IPS-18c (cell line): ENCODE measurements around the gene MRTFB.
"Not testable (repeated sequence)": the region's sequence is repeated elsewhere in the genome, so short reads cannot be mapped to it uniquely, and the experiment has no call there.

Experiments used
- H3K4me3 ChIP-seq: 2 replicates; pipeline ENCODE4 v1.7.0; 2013; ENCODE audit warnings: low read depth, mild to moderate bottlenecking, low read length, moderate library complexity; ENCODE audit not compliant: insufficient read depth
- H3K9me3 ChIP-seq: one replicate; pipeline ENCODE4 v1.6.1; 2013; ENCODE audit warnings: mild to moderate bottlenecking, low read length, moderate library complexity; ENCODE audit not compliant: control insufficient read depth, insufficient read depth

Gene MRTFB

DNA sequence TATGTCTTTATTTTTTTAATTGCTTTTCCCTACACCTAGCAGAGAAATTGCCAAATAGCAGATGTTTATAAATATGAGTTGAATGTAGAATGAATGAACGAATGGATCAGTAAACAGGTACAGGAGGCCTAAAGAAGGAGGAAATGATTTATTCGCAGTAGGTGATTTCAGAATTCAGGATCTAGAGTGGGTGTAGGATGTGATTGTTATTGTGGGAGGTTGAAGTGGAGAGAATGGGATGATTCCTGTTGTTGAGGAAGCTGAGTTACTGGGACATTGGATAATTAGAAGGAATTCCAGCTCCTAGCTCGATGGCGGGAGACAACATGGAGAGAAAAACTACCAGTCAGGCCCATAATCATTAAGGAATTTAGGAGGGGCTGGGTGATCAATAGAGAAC is 42.2 kb downstream of the MRTFB start:
- Histone ChIP-seq H3K9me3 (no peaks in the 10 kb centered on the region), H3K4me3 (no peak overlapping the region)

GRCh38 chr16:14117051-14117450 is 45.9 kb downstream of the MRTFB start:
- Histone ChIP-seq H3K9me3 (no peaks in the 10 kb centered on the region), H3K4me3 (no peak overlapping the region)

- no peaks in the 10 kb centered on the region for H3K9me3 ChIP-seq
- H3K4me3 ChIP-seq = no peak overlapping the region
Measured at GRCh38 chr16:14119799-14120198, 48.7 kb downstream of the MRTFB start.

DNA sequence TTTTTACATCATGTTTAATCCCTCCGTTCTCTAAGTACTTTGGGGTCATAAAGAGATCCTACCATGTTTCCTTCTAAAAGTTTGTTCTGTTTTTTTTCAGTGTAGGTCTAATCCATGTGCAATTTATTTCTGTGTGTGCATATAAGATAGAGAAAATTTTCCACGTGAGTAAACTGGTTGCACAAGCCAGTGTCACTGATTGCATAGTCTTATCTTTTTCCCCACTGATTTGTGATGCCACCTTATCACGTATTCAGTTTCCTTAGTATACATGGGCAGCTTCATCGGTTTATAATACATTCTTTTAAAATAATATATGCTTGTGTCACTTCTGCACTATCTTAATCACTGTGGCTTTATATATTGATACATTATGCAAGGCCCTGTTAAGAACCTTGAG is 49.2 kb downstream of the MRTFB start:
- Histone ChIP-seq H3K9me3 (no peaks in the 10 kb centered on the region), H3K4me3 (no peak overlapping the region)

- no peak overlapping the region for H3K4me3 ChIP-seq
- H3K9me3 ChIP-seq = no peaks in the 10 kb centered on the region
Measured at GRCh38 chr16:14121142-14121541, 50.0 kb downstream of the MRTFB start.

DNA sequence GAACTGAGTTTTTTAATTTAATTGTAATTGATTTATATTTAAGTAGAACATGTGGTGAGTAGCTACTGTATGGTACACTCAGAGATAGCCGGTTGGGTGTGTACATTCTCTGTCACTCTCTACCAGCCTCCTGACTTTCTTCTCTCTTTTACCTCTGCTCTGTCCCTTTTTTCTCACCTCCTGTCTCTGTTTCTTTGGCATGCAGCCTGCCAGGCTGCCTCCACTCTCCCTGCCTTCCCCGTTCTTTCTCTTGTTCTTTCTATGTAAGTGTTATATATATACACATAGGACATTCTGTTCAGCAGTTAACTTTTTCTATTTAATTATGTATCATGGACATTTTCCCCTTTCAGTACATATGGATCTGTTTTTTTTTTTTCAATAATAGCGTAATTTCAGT is 50.8 kb downstream of the MRTFB start:
- no peak overlapping the region for H3K4me3 ChIP-seq
- H3K9me3 ChIP-seq = no peaks in the 10 kb centered on the region

DNA sequence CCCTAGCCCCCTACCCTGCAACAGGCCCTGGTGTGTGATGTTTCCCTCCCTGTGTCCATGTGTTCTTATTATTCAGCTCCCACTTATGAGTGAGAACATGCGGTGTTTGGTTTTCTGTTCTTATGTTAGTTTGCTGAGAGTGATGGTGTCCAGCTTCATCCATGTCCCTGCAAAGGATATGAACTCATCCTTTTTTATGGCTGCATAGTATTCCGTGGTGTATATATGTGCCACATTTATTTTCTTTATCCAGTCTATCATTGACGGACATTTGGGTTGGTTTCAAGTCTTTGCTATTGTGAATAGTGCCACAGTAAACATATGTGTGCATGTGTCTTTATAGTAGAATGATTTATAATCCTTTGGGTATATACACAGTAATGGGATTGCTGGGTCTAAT is 51.3 kb downstream of the MRTFB start:
- not testable (repeated sequence) for H3K4me3 ChIP-seq, H3K9me3 ChIP-seq

- Histone ChIP-seq H3K4me3 (no peak overlapping the region), H3K9me3 (no peaks in the 10 kb centered on the region)
Measured at GRCh38 chr16:14125000-14125681, 54.0 kb downstream of the MRTFB start.

DNA sequence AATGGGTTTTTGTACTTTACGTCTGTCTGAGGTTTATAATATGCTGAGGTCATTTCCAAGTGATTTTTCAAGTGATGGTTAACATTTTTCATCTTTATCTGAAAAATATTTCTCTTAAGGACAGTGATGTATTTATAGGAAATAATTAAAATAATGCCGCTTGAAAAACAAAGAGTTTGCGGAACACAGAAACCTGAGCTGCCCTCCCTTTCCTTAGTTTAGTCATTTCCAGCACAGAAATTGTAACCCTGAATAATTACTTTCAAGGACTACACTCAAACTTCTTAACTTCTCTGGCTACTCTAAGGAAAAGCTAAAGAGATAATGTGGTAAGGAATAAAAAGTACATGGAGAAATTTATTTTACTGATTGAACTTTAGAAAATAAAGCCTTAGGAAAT is 54.6 kb downstream of the MRTFB start:
- no peak overlapping the region for H3K4me3 ChIP-seq
- H3K9me3 ChIP-seq = no peaks in the 10 kb centered on the region

- no peak overlapping the region for H3K4me3 ChIP-seq
- no peaks in the 10 kb centered on the region for H3K9me3 ChIP-seq
Measured at GRCh38 chr16:14128097-14128496, 57.0 kb downstream of the MRTFB start.

- Histone ChIP-seq H3K4me3 (no peak overlapping the region), H3K9me3 (no peaks in the 10 kb centered on the region)
Measured at GRCh38 chr16:14129502-14129901, 58.4 kb downstream of the MRTFB start.

- H3K9me3 ChIP-seq = no peaks in the 10 kb centered on the region
- no peak overlapping the region for H3K4me3 ChIP-seq
Measured at GRCh38 chr16:14131774-14132695, 60.9 kb downstream of the MRTFB start.

DNA sequence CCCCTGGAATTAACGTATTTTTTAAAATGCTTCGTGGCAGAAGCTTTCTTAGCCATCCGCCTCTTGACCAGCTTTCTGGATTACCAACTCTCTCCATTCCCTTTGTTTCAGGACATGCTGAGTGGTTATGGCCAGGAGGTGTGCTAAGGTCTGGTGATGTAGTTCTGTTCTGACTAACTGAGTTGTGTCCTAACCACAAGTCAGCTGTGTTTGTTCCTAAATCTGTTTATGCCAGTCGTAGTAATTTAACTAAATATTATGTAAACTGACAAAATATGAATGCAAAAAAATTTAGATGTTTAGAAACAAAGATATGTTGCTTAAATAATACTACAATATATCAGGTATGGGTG is 61.6 kb downstream of the MRTFB start:
- H3K4me3 ChIP-seq = no peak overlapping the region

GRCh38 chr16:14133907-14134306 is 62.8 kb downstream of the MRTFB start:
- Histone ChIP-seq H3K9me3 (no peaks in the 10 kb centered on the region), H3K4me3 (no peak overlapping the region)

More for the DNA sequence above, 61.6 kb downstream of the MRTFB start:
- H3K9me3 ChIP-seq = no peaks in the 10 kb centered on the region

DNA sequence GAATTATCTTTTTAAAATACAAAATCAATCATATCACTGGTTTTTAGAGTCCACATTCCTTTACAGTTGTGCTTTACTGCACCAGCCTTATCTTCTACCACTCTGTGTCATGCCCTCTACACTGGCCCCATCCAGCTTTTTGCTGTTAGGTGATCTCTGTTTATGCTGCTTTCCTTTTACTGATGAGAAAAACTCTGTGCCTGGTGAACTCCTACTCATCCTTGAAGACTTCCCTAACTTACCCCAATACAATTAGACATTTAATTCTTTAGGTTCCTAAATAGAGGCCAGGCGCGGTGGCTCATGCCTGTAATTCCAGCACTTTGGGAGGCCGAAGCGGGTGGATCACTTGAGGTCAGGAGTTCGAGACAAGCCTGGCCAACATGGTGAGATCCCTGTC is 64.6 kb downstream of the MRTFB start:
- no peak overlapping the region for H3K4me3 ChIP-seq
- H3K9me3 ChIP-seq = no peaks in the 10 kb centered on the region

- H3K4me3 ChIP-seq = no peak overlapping the region
- H3K9me3 ChIP-seq = no peaks in the 10 kb centered on the region
Measured at GRCh38 chr16:14139872-14140271, 68.8 kb downstream of the MRTFB start.

DNA sequence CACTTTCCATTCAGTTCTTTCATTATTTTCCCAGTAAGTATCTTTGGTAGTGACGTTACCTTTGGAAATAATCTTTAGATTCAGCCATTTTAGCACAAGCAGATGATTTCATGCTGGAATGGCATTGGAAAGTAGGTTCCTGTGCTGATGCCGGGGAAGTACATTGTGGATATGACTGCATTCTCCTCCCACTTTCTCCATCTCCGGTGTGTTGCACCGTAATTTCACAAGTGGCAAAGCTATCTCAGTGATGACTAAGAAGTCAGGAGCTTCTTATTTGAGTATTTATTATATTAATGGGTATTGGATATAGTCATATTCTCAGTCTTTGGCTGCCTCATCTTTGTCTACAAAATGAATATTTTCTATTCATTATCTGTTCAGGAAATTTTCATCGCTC is 69.8 kb downstream of the MRTFB start:
- no peaks in the 10 kb centered on the region for H3K9me3 ChIP-seq
- H3K4me3 ChIP-seq = no peak overlapping the region

GRCh38 chr16:14146445-14146844 is 75.3 kb downstream of the MRTFB start:
- H3K4me3 ChIP-seq = no peak overlapping the region
- no peaks in the 10 kb centered on the region for H3K9me3 ChIP-seq
